WTC11 (cell line): ENCODE data around the gene MMUT. TPM values are rescaled to one million over a fixed set of nuclear protein-coding genes. Genes with fewer than 3 reads are reported as not detected.

Experiments
- ATAC-seq: fragments of 200-7000 bp; cut with Tn5 transposase; 2 replicates; pipeline ENCODE4 v1.10.0; 2021; ENCODE audit warnings: mild to moderate bottlenecking, moderate library complexity
- CTCF ChIA-PET: fragments of 300-600 bp; sonication (Branson Sonifier 250); formaldehyde crosslinking; loops from one replicate; lab custom pipeline; 2021; ENCODE audit warnings: antibody characterized with exemption; lab: Charles Lee
- POLR2A ChIA-PET: fragments of 350-600 bp; sonication (Branson Sonifier 250); formaldehyde crosslinking; loops from one replicate; lab custom pipeline; 2021; ENCODE audit warnings: antibody characterized with exemption; lab: Charles Lee
- DNase-seq: peaks from one replicate; pipeline ENCODE4 v3.0.0; 2021; ENCODE audit warnings: low spot score
- H3K27ac Mint-ChIP-seq: 2 replicates; pipeline ENCODE4 v1.8.0; 2021; ENCODE audit warnings: mixed read lengths
- H3K27me3 Mint-ChIP-seq: 2 replicates; pipeline ENCODE4 v1.8.0; 2021; ENCODE audit warnings: low read depth, mild to moderate bottlenecking, moderate library complexity, mixed read lengths
- H3K36me3 Mint-ChIP-seq: 2 replicates; pipeline ENCODE4 v1.8.0; 2021; ENCODE audit warnings: mixed read lengths
- H3K4me1 Mint-ChIP-seq: 2 replicates; pipeline ENCODE4 v1.8.0; 2022; ENCODE audit warnings: mixed read lengths
- H3K4me3 Mint-ChIP-seq: 2 replicates; pipeline ENCODE4 v1.8.0; 2021; ENCODE audit warnings: mild to moderate bottlenecking, moderate library complexity, mixed read lengths
- H3K9me3 Mint-ChIP-seq: 2 replicates; pipeline ENCODE4 v1.8.0; 2021; ENCODE audit warnings: mixed read lengths
- ATF1 ChIP-seq: sonication (generic); formaldehyde crosslinking; IDR thresholded peaks from 2 replicates; pipeline ENCODE4 v1.8.1; 2023; ENCODE audit warnings: mild to moderate bottlenecking, moderate library complexity, missing genetic modification reagents
- ATF3 ChIP-seq: sonication (generic); formaldehyde crosslinking; conservative IDR thresholded peaks from 2 replicates; pipeline ENCODE4 v1.8.1; 2022; ENCODE audit warnings: mild to moderate bottlenecking, missing genetic modification reagents
- FOXP4 ChIP-seq: sonication (generic); formaldehyde crosslinking; IDR thresholded peaks from 2 replicates; pipeline ENCODE4 v1.8.0; 2022; ENCODE audit warnings: mild to moderate bottlenecking, missing genetic modification reagents
- GABPB1 ChIP-seq: sonication (generic); formaldehyde crosslinking; IDR thresholded peaks from 2 replicates; pipeline ENCODE4 v1.8.1; 2023; ENCODE audit warnings: mild to moderate bottlenecking, missing genetic modification reagents
- GTF2I ChIP-seq: fragments of 250-450 bp; sonication (Bioruptor Pico); conservative IDR thresholded peaks from 2 replicates; pipeline ENCODE4 v1.4.0; 2021; ENCODE audit warnings: mild to moderate bottlenecking
- HMGXB4 ChIP-seq: sonication (generic); formaldehyde crosslinking; IDR thresholded peaks from 2 replicates; pipeline ENCODE4 v1.8.1; 2023; ENCODE audit warnings: mild to moderate bottlenecking, moderate library complexity, missing genetic modification reagents
- KAT7 ChIP-seq: sonication (generic); formaldehyde crosslinking; IDR thresholded peaks from 2 replicates; pipeline ENCODE4 v1.8.1; 2023; ENCODE audit warnings: missing genetic modification reagents, mild to moderate bottlenecking, borderline replicate concordance
- NFE2L1 ChIP-seq: sonication (generic); formaldehyde crosslinking; IDR thresholded peaks from 2 replicates; pipeline ENCODE4 v1.8.1; 2023; ENCODE audit warnings: missing genetic modification reagents
- OVOL2 ChIP-seq: fragments of 250-450 bp; sonication (Bioruptor Pico); IDR thresholded peaks from 2 replicates; pipeline ENCODE4 v1.9.0; 2021; ENCODE audit warnings: mild to moderate bottlenecking, borderline replicate concordance
- PRDM15 ChIP-seq: sonication (generic); formaldehyde crosslinking; IDR thresholded peaks from 2 replicates; pipeline ENCODE4 v1.8.0; 2022; ENCODE audit warnings: missing genetic modification reagents
- PRRX2 ChIP-seq: fragments of 250-450 bp; sonication (Bioruptor Pico); IDR thresholded peaks from 2 replicates; pipeline ENCODE4 v1.8.0; 2021; ENCODE audit warnings: mild to moderate bottlenecking
- SP1 ChIP-seq: sonication (generic); formaldehyde crosslinking; conservative IDR thresholded peaks from 2 replicates; pipeline ENCODE4 v1.8.1; 2022; ENCODE audit warnings: missing genetic modification reagents
- TCF7 ChIP-seq: sonication (generic); formaldehyde crosslinking; IDR thresholded peaks from 2 replicates; pipeline ENCODE4 v1.8.0; 2022; ENCODE audit warnings: mild to moderate bottlenecking, low read depth, missing genetic modification reagents, moderate library complexity
- TEAD4 ChIP-seq: sonication (generic); formaldehyde crosslinking; IDR thresholded peaks from 2 replicates; pipeline ENCODE4 v1.8.0; 2022; ENCODE audit warnings: mild to moderate bottlenecking, missing genetic modification reagents
- USF1 ChIP-seq: sonication (generic); formaldehyde crosslinking; IDR thresholded peaks from 2 replicates; pipeline ENCODE4 v1.8.0; 2022; ENCODE audit warnings: mild to moderate bottlenecking, missing genetic modification reagents
- ZBTB43 ChIP-seq: sonication (generic); formaldehyde crosslinking; IDR thresholded peaks from 2 replicates; pipeline ENCODE4 v1.8.1; 2023; ENCODE audit warnings: mild to moderate bottlenecking, missing genetic modification reagents
- ZMAT4 ChIP-seq: fragments of 250-450 bp; sonication (Bioruptor Pico); IDR thresholded peaks from 2 replicates; pipeline ENCODE4 v1.9.0; 2021; ENCODE audit warnings: mild to moderate bottlenecking
- ZNF121 ChIP-seq: sonication (generic); formaldehyde crosslinking; IDR thresholded peaks from 2 replicates; pipeline ENCODE4 v1.8.0; 2023; ENCODE audit warnings: missing genetic modification reagents
- ZNF263 ChIP-seq: sonication (generic); formaldehyde crosslinking; IDR thresholded peaks from 2 replicates; pipeline ENCODE4 v1.8.1; 2022; ENCODE audit warnings: low read depth, mild to moderate bottlenecking, moderate library complexity, missing genetic modification reagents
- ZNF423 ChIP-seq: fragments of 250-450 bp; sonication (Bioruptor Pico); IDR thresholded peaks from 2 replicates; pipeline ENCODE4 v2.1.2; 2022; ENCODE audit warnings: mild to moderate bottlenecking, moderate library complexity
- ZNF512 ChIP-seq: sonication (generic); formaldehyde crosslinking; IDR thresholded peaks from 2 replicates; pipeline ENCODE4 v1.8.1; 2022; ENCODE audit warnings: missing genetic modification reagents, borderline replicate concordance
- total RNA-seq: library from RNA; stranded (reverse); gene quantifications from 3 replicates; pipeline ENCODE4 v1.2.3, GENCODE V29; 2021

MMUT gene
- total RNA-seq, 1 experiment from 2014 or later, result 12.5 TPM

- no peak overlapping the region for H3K27ac Mint-ChIP-seq
- no peaks in the 10 kb centered on the region for H3K27me3 Mint-ChIP-seq
- ChIA-PET CTCF (no interaction called here), POLR2A (no interaction called here)
- DNase-seq (no peak), ATAC-seq (no peak)
- H3K4me1 Mint-ChIP-seq, result no peaks in the 10 kb centered on the region
- H3K9me3 Mint-ChIP-seq, result no peaks in the 10 kb centered on the region
- no peaks in the 10 kb centered on the region for H3K36me3 Mint-ChIP-seq
- no peak overlapping the region for H3K4me3 Mint-ChIP-seq
- TF ChIP-seq KAT7 (CRISPR knock-in tag), result no peak
- TF ChIP-seq ATF1 (CRISPR knock-in tag), result no peak
These were observed 36.1 kb upstream of the MMUT start for GRCh38 chr6:49499126-49499525.

- CTCF ChIA-PET, result no interaction called here
- H3K4me1 Mint-ChIP-seq, result no peaks in the 10 kb centered on the region
- TF ChIP-seq ZBTB43 (CRISPR knock-in tag) (no peak), ZNF512 (CRISPR knock-in tag) (no peak), HMGXB4 (CRISPR knock-in tag) (no peak), ZMAT4 (CRISPR knock-in tag) (no peak), ZNF263 (CRISPR knock-in tag) (no peak), ZNF423 (CRISPR knock-in tag) (no peak), OVOL2 (CRISPR knock-in tag) (no peak), TEAD4 (CRISPR knock-in tag) (no peak), NFE2L1 (no peak), PRRX2 (no peak), GABPB1 (CRISPR knock-in tag) (no peak), FOXP4 (CRISPR knock-in tag) (no peak), ATF3 (no peak), PRDM15 (CRISPR knock-in tag) (no peak), ZNF121 (no peak), USF1 (no peak), SP1 (CRISPR knock-in tag) (no peak), TCF7 (CRISPR knock-in tag) (no peak), GTF2I (CRISPR knock-in tag) (no peak)
These were observed 34.3 kb upstream of the MMUT start for GRCh38 chr6:49497304-49497703.

More at GRCh38 chr6:49497304-49497703, 34.3 kb upstream of the MMUT start:
- POLR2A ChIA-PET, result no interaction called here
- no peak for ATAC-seq
- Mint-ChIP-seq H3K27me3 (no peaks in the 10 kb centered on the region), H3K4me3 (no peak overlapping the region), H3K27ac (no peak overlapping the region), H3K9me3 (no peaks in the 10 kb centered on the region), H3K36me3 (peaks cover 3% of the 10 kb centered on the region; the same call in 1 of the 2 replicates)
- no peak for DNase-seq
